Activated B cell treated with CpG ODN at 0.5 μM for 24 hours (primary cell): ENCODE data around the gene LRRC10B. TPM values are rescaled to one million over a fixed set of nuclear protein-coding genes. Genes with fewer than 3 reads are reported as not detected.

ENCODE experiments used
- ATAC-seq: fragments of 200-7000 bp; cut with Tn5 transposase; one replicate; pipeline ENCODE4 v1.10.0; 2021; ENCODE audit warnings: low read depth, mild to moderate bottlenecking, moderate library complexity
- CTCF ChIA-PET: fragments of 350-600 bp; sonication (Branson Sonifier 250); formaldehyde crosslinking; loops from one replicate; lab custom pipeline; 2021; ENCODE audit warnings: antibody characterized with exemption; lab: Charles Lee
- POLR2A ChIA-PET: fragments of 350-600 bp; sonication (Branson Sonifier 250); formaldehyde crosslinking; loops from one replicate; lab custom pipeline; 2021; ENCODE audit warnings: antibody characterized with exemption; lab: Charles Lee
- DNase-seq: peaks from one replicate; pipeline ENCODE4 v3.0.0; 2022
- H3K27ac Mint-ChIP-seq: one replicate; pipeline ENCODE4 v1.8.0; 2020; ENCODE audit warnings: mixed read lengths
- H3K27me3 Mint-ChIP-seq: one replicate; pipeline ENCODE4 v1.8.0; 2021; ENCODE audit warnings: mixed read lengths
- H3K36me3 Mint-ChIP-seq: one replicate; pipeline ENCODE4 v1.8.0; 2021; ENCODE audit warnings: low read depth, mixed read lengths
- H3K4me1 Mint-ChIP-seq: one replicate; pipeline ENCODE4 v1.8.0; 2021; ENCODE audit warnings: mixed read lengths
- H3K4me3 Mint-ChIP-seq: one replicate; pipeline ENCODE4 v1.8.0; 2020; ENCODE audit warnings: mild to moderate bottlenecking, mixed read lengths
- H3K9me3 Mint-ChIP-seq: one replicate; pipeline ENCODE4 v1.8.0; 2020; ENCODE audit warnings: mixed read lengths
- intact Hi-C: fragments of 100-400 bp; cut with micrococcal nuclease; formaldehyde crosslinking; loops from one replicate; pipeline ENCODE4 v1.15.1; 2024
- total RNA-seq: library from RNA; stranded (reverse); gene quantifications from 2 replicates; pipeline ENCODE4 v1.2.3, GENCODE V29; 2022
- TF ChIP-seq, protein P1 (sequence below): fragments of 200-600 bp; IDR thresholded peaks from one replicate; pipeline ENCODE4 v1.8.0; 2022; ENCODE audit warnings: antibody characterized with exemption, mild to moderate bottlenecking

LRRC10B gene
- total RNA-seq, 1 donor from 2014 or later, result not detected

DNA sequence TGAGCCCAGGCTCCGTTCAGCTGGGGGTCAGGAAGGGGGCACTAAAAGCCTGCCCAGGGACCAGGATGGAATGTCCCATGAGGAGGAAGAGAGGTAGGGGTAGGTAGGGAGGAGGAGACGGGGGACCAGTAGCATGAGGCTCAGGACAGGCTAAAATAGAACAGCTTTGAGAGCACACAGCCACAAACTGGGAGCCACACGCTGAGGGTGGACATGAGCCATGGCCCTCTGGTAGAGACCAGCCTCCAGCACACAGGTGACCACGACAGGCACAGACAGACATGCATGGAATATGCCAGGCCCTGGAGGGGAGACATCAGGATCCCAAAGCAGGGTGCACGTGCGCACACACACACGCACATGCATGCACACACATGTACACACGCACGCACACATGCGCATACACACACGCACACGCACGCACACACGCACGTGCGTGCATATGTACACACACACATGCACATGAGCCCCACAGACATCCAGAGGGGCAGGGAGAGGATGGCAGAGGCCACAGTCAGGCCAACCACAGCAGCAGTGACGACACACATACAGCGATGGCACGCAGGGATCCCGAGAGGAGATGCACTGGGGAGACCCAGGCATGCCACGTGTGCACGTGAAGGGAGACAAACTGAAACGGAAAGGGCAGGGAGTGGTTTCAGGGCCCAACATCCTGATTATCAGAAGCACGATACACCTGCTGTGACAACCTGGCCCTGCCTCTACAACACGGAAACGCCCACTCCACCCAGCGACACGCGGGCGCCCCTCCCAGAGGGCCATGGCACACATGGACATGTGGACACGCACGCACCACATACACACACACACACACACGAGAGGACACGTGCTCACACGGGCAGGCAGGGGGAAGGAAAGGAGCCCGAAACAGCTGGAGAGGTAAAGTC is 25.7 kb downstream of the LRRC10B start:
- Mint-ChIP-seq H3K9me3 (no peaks in the 10 kb centered on the region), H3K27ac (no peak overlapping the region), H3K4me1 (no peaks in the 10 kb centered on the region), H3K36me3 (no peaks in the 10 kb centered on the region), H3K27me3 (peaks cover 8% of the 10 kb centered on the region), H3K4me3 (no peak overlapping the region)
- DNase-seq, result no peak
- TF ChIP-seq, protein P1, sequence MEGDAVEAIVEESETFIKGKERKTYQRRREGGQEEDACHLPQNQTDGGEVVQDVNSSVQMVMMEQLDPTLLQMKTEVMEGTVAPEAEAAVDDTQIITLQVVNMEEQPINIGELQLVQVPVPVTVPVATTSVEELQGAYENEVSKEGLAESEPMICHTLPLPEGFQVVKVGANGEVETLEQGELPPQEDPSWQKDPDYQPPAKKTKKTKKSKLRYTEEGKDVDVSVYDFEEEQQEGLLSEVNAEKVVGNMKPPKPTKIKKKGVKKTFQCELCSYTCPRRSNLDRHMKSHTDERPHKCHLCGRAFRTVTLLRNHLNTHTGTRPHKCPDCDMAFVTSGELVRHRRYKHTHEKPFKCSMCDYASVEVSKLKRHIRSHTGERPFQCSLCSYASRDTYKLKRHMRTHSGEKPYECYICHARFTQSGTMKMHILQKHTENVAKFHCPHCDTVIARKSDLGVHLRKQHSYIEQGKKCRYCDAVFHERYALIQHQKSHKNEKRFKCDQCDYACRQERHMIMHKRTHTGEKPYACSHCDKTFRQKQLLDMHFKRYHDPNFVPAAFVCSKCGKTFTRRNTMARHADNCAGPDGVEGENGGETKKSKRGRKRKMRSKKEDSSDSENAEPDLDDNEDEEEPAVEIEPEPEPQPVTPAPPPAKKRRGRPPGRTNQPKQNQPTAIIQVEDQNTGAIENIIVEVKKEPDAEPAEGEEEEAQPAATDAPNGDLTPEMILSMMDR, result no peak
- CTCF ChIA-PET, result no interaction called here
- intact Hi-C loops, result no loop called here
- ATAC-seq, result no peak
- POLR2A ChIA-PET, result no interaction called here

DNA sequence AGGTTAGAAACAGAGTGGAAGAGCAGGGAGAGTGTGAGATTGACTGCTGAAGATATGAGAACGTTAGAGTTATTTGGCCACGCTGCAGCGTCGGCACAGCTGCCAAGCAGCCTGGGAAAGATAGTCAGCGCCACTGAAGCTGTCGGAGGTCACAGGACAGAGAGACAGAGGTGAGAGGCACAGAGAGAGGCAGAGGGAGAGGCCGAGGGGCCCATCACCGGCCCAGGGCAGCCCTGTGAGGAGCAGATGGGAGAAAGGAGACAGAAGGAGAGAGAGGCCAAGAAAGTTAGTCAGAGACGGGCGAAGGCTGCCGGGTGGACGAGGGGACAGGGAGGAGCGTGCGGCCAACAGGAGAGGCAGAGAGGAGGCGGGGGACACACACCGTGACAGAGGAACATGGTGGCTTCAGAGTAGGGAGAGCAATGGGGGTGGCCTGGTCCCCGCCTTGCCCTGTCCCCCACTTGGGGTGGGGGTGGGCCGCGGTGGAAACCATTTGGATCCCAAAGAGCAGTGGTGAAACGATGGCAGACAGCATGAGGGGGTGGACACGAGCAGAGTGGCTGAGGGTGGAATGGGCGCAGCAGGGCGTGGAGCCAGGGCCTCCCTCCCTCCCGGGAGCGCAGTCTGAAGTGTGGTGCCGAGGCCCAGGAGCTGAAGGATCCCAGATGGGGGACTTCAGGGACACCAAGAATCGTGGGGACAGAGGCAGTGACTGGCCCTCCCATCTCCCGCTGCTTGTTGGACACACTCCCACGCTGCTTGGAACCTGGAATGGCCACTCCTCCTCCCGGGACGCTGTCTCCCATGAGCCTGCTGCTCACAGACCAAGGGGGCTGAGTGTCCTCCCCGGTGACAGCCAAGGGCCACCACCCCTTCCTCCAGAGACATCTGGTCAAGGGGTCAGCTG is 26.6 kb downstream of the LRRC10B start:
- TF ChIP-seq, protein P1, result no peak
- H3K27me3 Mint-ChIP-seq, result peaks cover 6% of the 10 kb centered on the region
- ATAC-seq, result no peak
- CTCF ChIA-PET, result no interaction called here
- POLR2A ChIA-PET, result interaction anchor here (0.6 kb wide), 1 partner anchor 66 kb away, joined by 5 read pairs; no protein-coding TSS in a partner anchor
- H3K4me3 Mint-ChIP-seq, result no peak overlapping the region
- no peaks in the 10 kb centered on the region for H3K4me1 Mint-ChIP-seq
- H3K9me3 Mint-ChIP-seq, result no peaks in the 10 kb centered on the region
- intact Hi-C loops, result no loop called here
- no peaks in the 10 kb centered on the region for H3K36me3 Mint-ChIP-seq
- no peak overlapping the region for H3K27ac Mint-ChIP-seq
- no peak for DNase-seq

GRCh38 chr11:61535998-61536675 is 27.6 kb downstream of the LRRC10B start:
- no peak for DNase-seq
- TF ChIP-seq, protein P1, result no peak
- no peak for ATAC-seq
- CTCF ChIA-PET, result no interaction called here
- POLR2A ChIA-PET, result interaction anchor here (0.6 kb wide), 1 partner anchor 65 kb away, joined by 5 read pairs; no protein-coding TSS in a partner anchor
- no peaks in the 10 kb centered on the region for H3K4me1 Mint-ChIP-seq
- peaks cover 4% of the 10 kb centered on the region for H3K27me3 Mint-ChIP-seq
- H3K27ac Mint-ChIP-seq, result no peak overlapping the region
- H3K36me3 Mint-ChIP-seq, result no peaks in the 10 kb centered on the region
- intact Hi-C loops, result no loop called here
- H3K9me3 Mint-ChIP-seq, result no peaks in the 10 kb centered on the region
- H3K4me3 Mint-ChIP-seq, result no peak overlapping the region

GRCh38 chr11:61536676-61537270 is 28.2 kb downstream of the LRRC10B start:
- TF ChIP-seq, protein P1, result no peak
- H3K4me1 Mint-ChIP-seq, result peaks cover 4% of the 10 kb centered on the region
- no peak for DNase-seq
- peaks cover 8% of the 10 kb centered on the region for H3K27me3 Mint-ChIP-seq
- no peaks in the 10 kb centered on the region for H3K9me3 Mint-ChIP-seq
- no peak overlapping the region for H3K4me3 Mint-ChIP-seq
- CTCF ChIA-PET, result no interaction called here
- no peak for ATAC-seq
- H3K27ac Mint-ChIP-seq, result no peak overlapping the region
- POLR2A ChIA-PET, result no interaction called here
- intact Hi-C loops, result no loop called here
- H3K36me3 Mint-ChIP-seq, result no peaks in the 10 kb centered on the region
